IMR-90 (cell line): ENCODE measurements around the gene EDARADD. TPM values are rescaled to one million over a fixed set of nuclear protein-coding genes. Genes with fewer than 3 reads are reported as not detected.

ENCODE experiments used
- ATAC-seq: fragments of 200-7000 bp; cut with Tn5 transposase; 2 replicates; pipeline ENCODE4 v1.9.1; 2020; ENCODE audit warnings: low read depth, mild to moderate bottlenecking, moderate library complexity
- BruUV-seq: library from RNA; stranded (reverse); fragments of 400-500 nt; replicated peaks from 2 replicates; lab custom pipeline; 2021; lab: Mats Ljungman, UMichigan
- CTCF ChIA-PET: fragments of 300-600 bp; formaldehyde crosslinking; extraction: SDS; loops from one replicate; lab custom pipeline; 2021; ENCODE audit warnings: antibody characterized with exemption; lab: Yijun Ruan, JAX
- POLR2A ChIA-PET: fragments of 300-600 bp; sonication (Branson Sonifier 250); formaldehyde crosslinking; loops from one replicate; lab custom pipeline; 2022; ENCODE audit warnings: antibody characterized with exemption; ENCODE audit not compliant: unreplicated experiment; lab: Charles Lee
- DNase-seq: peaks from one replicate; pipeline ENCODE4 v3.0.0; 2013
- H2AFZ ChIP-seq: replicated peaks from 2 replicates; pipeline ENCODE3; 2013; ENCODE audit warnings: low read length, mild to moderate bottlenecking; ENCODE audit not compliant: poor library complexity
- H2AK5ac ChIP-seq: 2 replicates; pipeline ENCODE4 v1.6.1; 2013; ENCODE audit warnings: low read depth, low read length, inconsistent platforms
- H2AK9ac ChIP-seq: replicated peaks from 2 replicates; pipeline ENCODE3; 2013; ENCODE audit warnings: mild to moderate bottlenecking, low read depth, low read length, moderate library complexity; ENCODE audit not compliant: poor library complexity
- H2BK120ac ChIP-seq: 2 replicates; pipeline ENCODE4 v1.6.1; 2013; ENCODE audit warnings: low read depth, low read length, inconsistent platforms
- H2BK15ac ChIP-seq: 3 replicates; pipeline ENCODE4 v1.6.1; 2013; ENCODE audit warnings: low read depth, low read length, inconsistent platforms
- H2BK20ac ChIP-seq: 2 replicates; pipeline ENCODE4 v1.6.1; 2013; ENCODE audit warnings: low read depth, mild to moderate bottlenecking, inconsistent platforms, low read length, moderate library complexity
- H2BK5ac ChIP-seq: 2 replicates; pipeline ENCODE4 v1.6.1; 2013; ENCODE audit warnings: mild to moderate bottlenecking, low read depth, low read length, inconsistent platforms; ENCODE audit not compliant: poor library complexity, severe bottlenecking
- H3K14ac ChIP-seq: replicated peaks from 2 replicates; pipeline ENCODE4 v1.6.1; 2013; ENCODE audit warnings: low read depth, low read length, inconsistent platforms
- H3K18ac ChIP-seq: 2 replicates; pipeline ENCODE4 v1.6.1; 2013; ENCODE audit warnings: low read depth, low read length, control low read depth
- H3K23ac ChIP-seq: 2 replicates; pipeline ENCODE4 v1.6.1; 2013; ENCODE audit warnings: low read depth, low read length, inconsistent platforms
- H3K27ac ChIP-seq: 2 replicates; pipeline ENCODE4 v1.5.1; 2013; ENCODE audit warnings: mild to moderate bottlenecking, control low read depth, low read length; ENCODE audit not compliant: insufficient read depth
- H3K27me3 ChIP-seq: 2 replicates; pipeline ENCODE4 v1.6.1; 2013; ENCODE audit warnings: low read length; ENCODE audit not compliant: control insufficient read depth, insufficient read depth
- H3K36me3 ChIP-seq: 2 replicates; pipeline ENCODE4 v1.6.1; 2013; ENCODE audit warnings: low read length, mixed read lengths; ENCODE audit not compliant: control insufficient read depth, insufficient read depth
- H3K4ac ChIP-seq: 2 replicates; pipeline ENCODE4 v1.6.1; 2013; ENCODE audit warnings: low read depth, low read length, inconsistent platforms
- H3K4me1 ChIP-seq: 2 replicates; pipeline ENCODE4 v1.6.1; 2013; ENCODE audit warnings: low read length, mixed read lengths; ENCODE audit not compliant: control insufficient read depth, insufficient read depth
- H3K4me2 ChIP-seq: 2 replicates; pipeline ENCODE4 v1.6.1; 2013; ENCODE audit warnings: low read depth, mild to moderate bottlenecking, control low read depth, low read length, moderate library complexity
- H3K4me3 ChIP-seq: 2 replicates; pipeline ENCODE4 v1.5.1; 2013; ENCODE audit warnings: low read depth, mild to moderate bottlenecking, control low read depth, low read length, moderate library complexity; ENCODE audit not compliant: insufficient read depth
- H3K56ac ChIP-seq: 2 replicates; pipeline ENCODE4 v1.6.1; 2013; ENCODE audit warnings: low read length, inconsistent platforms; ENCODE audit not compliant: insufficient read depth; ENCODE audit errors: extremely low read depth
- H3K79me1 ChIP-seq, 2 experiments: 2 replicates each; pipeline ENCODE4 v1.6.1; 2013; ENCODE audit warnings: low read length in 2 of 2, inconsistent platforms in 1 of 2, low read depth in 1 of 2
- H3K9ac ChIP-seq: 2 replicates; pipeline ENCODE4 v1.6.1; 2013; ENCODE audit warnings: low read depth, low read length, control low read depth
- H3K9me1 ChIP-seq: 2 replicates; pipeline ENCODE4 v1.6.1; 2013; ENCODE audit warnings: low read length, inconsistent platforms; ENCODE audit not compliant: insufficient read depth
- H3K9me3 ChIP-seq: 2 replicates; pipeline ENCODE4 v1.6.1; 2013; ENCODE audit warnings: low read length; ENCODE audit not compliant: control insufficient read depth, insufficient read depth
- H4K20me1 ChIP-seq: 2 replicates; pipeline ENCODE4 v1.6.1; 2013; ENCODE audit warnings: low read length, inconsistent platforms; ENCODE audit not compliant: insufficient read depth
- H4K5ac ChIP-seq: 2 replicates; pipeline ENCODE4 v1.6.1; 2013; ENCODE audit warnings: mild to moderate bottlenecking, low read depth, low read length, control low read depth
- H4K8ac ChIP-seq, 2 experiments: 2 replicates each; pipeline ENCODE4 v1.6.1; 2013; ENCODE audit warnings: low read depth in 2 of 2, low read length in 2 of 2, control low read depth in 1 of 2, inconsistent platforms in 1 of 2
- H4K91ac ChIP-seq: 2 replicates; pipeline ENCODE4 v1.6.1; 2013; ENCODE audit warnings: low read depth, low read length, inconsistent platforms; ENCODE audit not compliant: insufficient read depth
- CEBPB ChIP-seq: IDR thresholded peaks from 2 replicates; pipeline ENCODE4 v1.6.1; 2012; ENCODE audit warnings: low read depth, low read length, improper control_type of control experiment
- RAD21 ChIP-seq: IDR thresholded peaks from 2 replicates; pipeline ENCODE4 v1.6.1; 2012; ENCODE audit warnings: low read length, improper control_type of control experiment
- WGBS, 2 experiments: methylation state at CpG; one replicate each; pipeline versions ENCODE4 v1.1.5 to v1.1.7; 2013; ENCODE audit warnings: missing lambda C conversion rate in 2 of 2; ENCODE audit not compliant: insufficient read length in 1 of 2; ENCODE audit errors: extremely low coverage in 2 of 2; 5-methylcytosine and 5-hydroxymethylcytosine counted together
- dilution Hi-C: fragments of 300-500 bp; cut with HindIII; formaldehyde crosslinking; loops from one replicate; pipeline ENCODE4 v1.14.3; 2018; ENCODE audit warnings: low sequenced_read_pairs; ENCODE audit not compliant: unreplicated experiment
- in situ Hi-C: fragments of 300-500 bp; cut with MboI; formaldehyde crosslinking; loops from 3 replicates; pipeline ENCODE4 v1.14.3; 2019; ENCODE audit warnings: low sequenced_read_pairs, inconsistent platforms, mixed read lengths
- intact Hi-C: fragments of 100-400 bp; cut with micrococcal nuclease; formaldehyde crosslinking; loops from 2 replicates; pipeline ENCODE4 v1.10.0; 2022
- polyA plus RNA-seq, 3 experiments: library from polyadenylated mRNA; depleted of rRNA; stranded (reverse); fragments of >200 nt; gene quantifications; 2 replicates each; pipeline ENCODE4 v1.2.3, GENCODE V29; 2012; ENCODE audit warnings: low replicate concordance in 1 of 3
- total RNA-seq: library from RNA; depleted of rRNA; stranded (reverse); fragments of >200 nt; gene quantifications from 2 replicates; pipeline ENCODE4 v1.2.3, GENCODE V29; 2012
- TF ChIP-seq, protein P1 (sequence below): fragments of 150-350 bp; IDR thresholded peaks from 2 replicates; pipeline ENCODE4 v1.6.1; 2016; ENCODE audit warnings: low read depth, mild to moderate bottlenecking, low read length, moderate library complexity, borderline replicate concordance

The EDARADD gene
- total and polyA plus RNA-seq, 2 of the 4 experiments (the other 2 are of a cell fraction) = not detected

- Histone ChIP-seq H2AFZ (no peak overlapping the region), H3K9me1 (no peaks in the 10 kb centered on the region), H3K4me3 (no peak overlapping the region), H3K4me1 (no peaks in the 10 kb centered on the region), H3K14ac (no peak overlapping the region), H3K18ac (no peak overlapping the region), H2BK5ac (no peak overlapping the region), H4K5ac (no peak overlapping the region), H3K9me3 (no peaks in the 10 kb centered on the region), H3K79me1 (no peaks in the 10 kb centered on the region), H3K4ac (no peak overlapping the region), H2BK120ac (no peak overlapping the region), H3K27me3 (no peaks in the 10 kb centered on the region), H2BK20ac (no peak overlapping the region), H3K27ac (no peak overlapping the region), H3K9ac (no peak overlapping the region), H3K23ac (no peak overlapping the region), H3K36me3 (no peaks in the 10 kb centered on the region), H4K20me1 (no peaks in the 10 kb centered on the region), H2AK5ac (no peak overlapping the region), H4K8ac (no peak overlapping the region), H2AK9ac (no peak overlapping the region), H3K4me2 (no peak overlapping the region), H4K91ac (no peak overlapping the region), H3K56ac (no peak overlapping the region), H2BK15ac (no peak overlapping the region)
- dilution Hi-C loops = no loop called here
- DNase-seq = no peak
- no CpG with 5 or more reads among the region's 4 CpGs for WGBS, 2 experiments
- intact Hi-C loops = no loop called here
- no TSS peak for BruUV-seq
- POLR2A ChIA-PET = no interaction called here
- CTCF ChIA-PET = no interaction called here
- in situ Hi-C loops = no loop called here
- TF ChIP-seq RAD21 (no peak), CEBPB (0 out of 2 replicates have a peak, but pooled peaks have one; percentile 13)
- TF ChIP-seq, protein P1, sequence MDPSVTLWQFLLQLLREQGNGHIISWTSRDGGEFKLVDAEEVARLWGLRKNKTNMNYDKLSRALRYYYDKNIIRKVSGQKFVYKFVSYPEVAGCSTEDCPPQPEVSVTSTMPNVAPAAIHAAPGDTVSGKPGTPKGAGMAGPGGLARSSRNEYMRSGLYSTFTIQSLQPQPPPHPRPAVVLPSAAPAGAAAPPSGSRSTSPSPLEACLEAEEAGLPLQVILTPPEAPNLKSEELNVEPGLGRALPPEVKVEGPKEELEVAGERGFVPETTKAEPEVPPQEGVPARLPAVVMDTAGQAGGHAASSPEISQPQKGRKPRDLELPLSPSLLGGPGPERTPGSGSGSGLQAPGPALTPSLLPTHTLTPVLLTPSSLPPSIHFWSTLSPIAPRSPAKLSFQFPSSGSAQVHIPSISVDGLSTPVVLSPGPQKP = no peak
- no peak for ATAC-seq
Measured at GRCh38 chr1:236354330-236355147, 39.5 kb upstream of the EDARADD start.
